OCI-LY7 (cell line): Measurements from ENCODE around the gene EEPD1.

Experiments used
- CTCF ChIP-seq: fragments of 200-600 bp; sonication (generic); conservative IDR thresholded peaks from 2 replicates; pipeline ENCODE4 v1.5.1; 2014; ENCODE audit warnings: mild to moderate bottlenecking, antibody characterized with exemption, low read length, moderate library complexity, mixed read lengths
- EZH2phosphoT487 ChIP-seq: fragments of 200-600 bp; sonication (generic); IDR thresholded peaks from 2 replicates; pipeline ENCODE4 v1.6.1; 2018; ENCODE audit warnings: low read depth, borderline replicate concordance, mild to moderate bottlenecking, mixed run types, antibody characterized with exemption, low read length, moderate library complexity, mixed read lengths

DNA sequence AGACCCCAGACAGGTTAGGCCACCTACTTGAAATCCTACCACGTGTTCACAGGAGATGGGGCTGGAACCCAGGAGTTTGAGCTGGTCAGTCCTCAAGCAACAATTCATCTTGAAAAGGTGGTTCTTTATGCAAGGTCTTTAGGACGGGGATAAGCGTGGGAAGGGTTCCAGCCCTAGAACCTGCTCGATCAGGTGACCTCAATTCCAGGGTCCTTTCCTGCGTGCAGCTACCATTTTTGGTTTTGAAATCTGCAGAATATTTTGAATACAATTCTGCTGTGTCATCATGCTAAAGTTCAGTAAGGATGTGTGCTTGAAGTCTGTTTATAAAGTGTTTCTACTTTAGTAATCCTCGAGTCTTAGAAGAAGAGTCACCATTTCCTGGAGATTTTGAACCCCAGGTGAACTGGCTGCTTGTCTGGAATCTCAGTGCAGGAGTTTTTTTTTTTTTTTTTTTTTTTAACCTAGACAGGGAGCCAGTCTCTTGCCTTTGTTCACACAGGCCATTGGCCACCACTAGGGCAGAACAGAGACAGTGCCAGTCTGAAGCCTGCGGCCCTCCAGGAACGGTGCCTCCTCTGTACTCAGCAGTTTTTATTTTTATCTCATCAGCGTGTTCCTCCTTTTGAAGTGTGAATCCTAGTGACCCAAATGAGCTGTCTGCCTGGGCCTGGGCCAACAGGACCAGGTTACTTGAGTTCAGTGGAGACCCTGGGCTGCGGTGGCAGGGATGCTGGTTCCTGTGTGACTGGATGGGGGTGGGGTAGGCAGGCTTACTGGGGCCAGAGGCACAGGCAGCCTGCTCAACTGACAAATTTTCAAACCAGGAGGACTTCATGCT, 54.6 kb downstream of the EEPD1 start:
- TF ChIP-seq CTCF = no peak
- TF ChIP-seq EZH2phosphoT487 = no peak
